HFFc6 (cell line): ENCODE results near the gene PTPRK. TPM values are rescaled to one million over a fixed set of nuclear protein-coding genes. Genes with fewer than 3 reads are reported as not detected.

Experiments used
- DNase-seq: peaks from one replicate; pipeline ENCODE4 v3.0.0-alpha.2; 2018
- H3K27ac Mint-ChIP-seq: 2 replicates; pipeline ENCODE4 v1.8.0; 2020; ENCODE audit warnings: mild to moderate bottlenecking, mixed read lengths
- H3K27me3 Mint-ChIP-seq: 2 replicates; pipeline ENCODE4 v1.8.0; 2021; ENCODE audit warnings: mild to moderate bottlenecking, moderate library complexity, mixed read lengths; ENCODE audit not compliant: insufficient read depth
- H3K36me3 Mint-ChIP-seq: 2 replicates; pipeline ENCODE4 v1.8.0; 2021; ENCODE audit warnings: low read depth, mixed read lengths
- H3K4me1 Mint-ChIP-seq: 2 replicates; pipeline ENCODE4 v1.8.0; 2020; ENCODE audit warnings: low read depth, mixed read lengths
- H3K4me3 Mint-ChIP-seq: 2 replicates; pipeline ENCODE4 v1.8.0; 2020; ENCODE audit warnings: mild to moderate bottlenecking, moderate library complexity, mixed read lengths
- H3K9me3 Mint-ChIP-seq: 2 replicates; pipeline ENCODE4 v1.8.0; 2020; ENCODE audit warnings: mild to moderate bottlenecking, mixed read lengths
- total RNA-seq, 6 experiments: library from RNA; stranded (reverse); fragmentation: NEBNext Ultra II Directional; extraction: Animal tissue kit (Norgen Biotek cat#: 25700); gene quantifications; 2 replicates in 1 of 6; 3 replicates in 5 of 6; pipeline ENCODE4 v1.2.3, GENCODE V29; 2021
- TF ChIP-seq, protein P1 (sequence below): fragments of 200-600 bp; sonication (generic); IDR thresholded peaks from 2 replicates; pipeline ENCODE4 v1.5.0; 2021; ENCODE audit warnings: antibody characterized with exemption, mild to moderate bottlenecking

The PTPRK gene
- total RNA-seq, 6 experiments from 2014 or later: 92.8 to 104 (median 97.3) TPM

DNA sequence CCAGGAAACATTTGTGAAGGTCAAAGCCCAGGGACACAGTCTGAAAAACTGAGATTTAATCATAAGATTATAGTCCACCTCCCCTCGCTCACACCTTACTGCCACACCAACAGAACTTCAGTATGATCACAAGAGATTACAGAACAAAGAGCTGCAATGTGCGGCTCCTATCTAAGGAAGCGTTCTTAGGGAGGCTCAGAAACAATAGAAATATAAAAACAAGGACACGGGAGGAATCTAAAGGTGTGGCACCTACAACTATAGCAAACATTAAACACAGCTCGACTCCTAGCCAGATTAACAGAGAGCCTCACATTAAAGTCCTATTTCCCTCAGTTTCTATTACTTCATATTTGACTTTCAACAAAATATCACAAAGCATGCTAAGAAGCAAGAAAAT, 579.2 kb downstream of the PTPRK start:
- H3K27ac Mint-ChIP-seq: no peak overlapping the region
- H3K4me1 Mint-ChIP-seq: peaks cover 35% of the 10 kb centered on the region
- no peaks in the 10 kb centered on the region for H3K36me3 Mint-ChIP-seq
- H3K9me3 Mint-ChIP-seq: no peaks in the 10 kb centered on the region
- no peaks in the 10 kb centered on the region for H3K27me3 Mint-ChIP-seq
- H3K4me3 Mint-ChIP-seq: no peak overlapping the region
- DNase-seq: no peak
- TF ChIP-seq, protein P1, sequence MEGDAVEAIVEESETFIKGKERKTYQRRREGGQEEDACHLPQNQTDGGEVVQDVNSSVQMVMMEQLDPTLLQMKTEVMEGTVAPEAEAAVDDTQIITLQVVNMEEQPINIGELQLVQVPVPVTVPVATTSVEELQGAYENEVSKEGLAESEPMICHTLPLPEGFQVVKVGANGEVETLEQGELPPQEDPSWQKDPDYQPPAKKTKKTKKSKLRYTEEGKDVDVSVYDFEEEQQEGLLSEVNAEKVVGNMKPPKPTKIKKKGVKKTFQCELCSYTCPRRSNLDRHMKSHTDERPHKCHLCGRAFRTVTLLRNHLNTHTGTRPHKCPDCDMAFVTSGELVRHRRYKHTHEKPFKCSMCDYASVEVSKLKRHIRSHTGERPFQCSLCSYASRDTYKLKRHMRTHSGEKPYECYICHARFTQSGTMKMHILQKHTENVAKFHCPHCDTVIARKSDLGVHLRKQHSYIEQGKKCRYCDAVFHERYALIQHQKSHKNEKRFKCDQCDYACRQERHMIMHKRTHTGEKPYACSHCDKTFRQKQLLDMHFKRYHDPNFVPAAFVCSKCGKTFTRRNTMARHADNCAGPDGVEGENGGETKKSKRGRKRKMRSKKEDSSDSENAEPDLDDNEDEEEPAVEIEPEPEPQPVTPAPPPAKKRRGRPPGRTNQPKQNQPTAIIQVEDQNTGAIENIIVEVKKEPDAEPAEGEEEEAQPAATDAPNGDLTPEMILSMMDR: no peak

DNA sequence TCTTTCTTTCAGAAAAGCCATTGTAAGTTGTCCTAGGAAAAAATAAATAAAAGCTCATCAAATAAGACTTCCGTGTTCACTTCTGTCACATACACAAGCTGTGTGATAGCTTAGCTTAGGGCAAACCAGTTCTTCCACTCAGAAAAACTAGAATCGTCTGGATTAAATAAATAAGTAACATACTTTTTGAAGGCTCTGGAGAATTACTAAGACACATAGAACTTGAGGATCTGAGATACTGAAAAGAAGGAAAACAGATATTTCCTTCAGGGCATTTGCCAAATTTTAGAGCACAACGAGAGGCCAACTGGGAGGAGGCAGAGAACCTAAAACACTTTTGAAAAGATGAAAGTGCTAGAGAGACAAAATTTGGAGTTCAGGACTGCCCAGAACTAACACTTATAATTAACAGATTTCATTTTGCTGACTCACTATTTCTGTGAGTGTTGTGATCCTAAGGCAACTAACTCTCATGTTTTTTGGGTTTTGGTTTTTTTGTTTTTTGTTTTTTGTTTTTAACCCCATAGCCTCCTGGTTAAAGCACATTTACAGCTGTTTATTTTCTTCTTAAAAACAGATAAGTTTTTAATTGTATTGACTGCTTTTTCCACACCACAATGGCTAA, 580.8 kb downstream of the PTPRK start:
- TF ChIP-seq, protein P1: no peak
- Mint-ChIP-seq H3K4me1 (peaks cover 44% of the 10 kb centered on the region), H3K36me3 (no peaks in the 10 kb centered on the region), H3K4me3 (peak overlapping the region; percentile 50; the same call in 1 of the 2 replicates), H3K9me3 (no peaks in the 10 kb centered on the region), H3K27me3 (no peaks in the 10 kb centered on the region), H3K27ac (peak overlapping the region; percentile 98)
- peak; percentile 26 for DNase-seq

DNA sequence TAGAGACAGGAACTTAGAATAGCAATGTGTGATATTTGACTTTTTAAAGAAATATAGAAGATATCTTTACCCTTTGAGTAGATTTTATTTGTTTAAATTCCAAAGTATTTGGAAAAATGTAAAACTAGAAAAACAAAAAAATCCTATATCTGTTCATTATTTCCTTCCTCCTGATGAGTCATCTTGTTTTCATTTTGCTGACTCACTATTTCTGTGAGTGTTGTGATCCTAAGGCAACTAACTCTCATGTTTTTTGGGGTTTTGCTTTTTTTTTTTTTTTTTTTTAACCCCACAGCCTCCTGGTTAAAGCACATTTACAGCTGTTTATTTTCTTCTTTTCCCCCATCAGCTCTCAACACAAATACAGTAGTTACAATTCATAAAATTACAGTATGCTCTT, 581.7 kb downstream of the PTPRK start:
- TF ChIP-seq, protein P1: no peak
- DNase-seq: peak; percentile 83
- Mint-ChIP-seq H3K4me1 (peaks cover 49% of the 10 kb centered on the region), H3K4me3 (peak overlapping the region; percentile 50; the same call in 1 of the 2 replicates), H3K27ac (peak overlapping the region; percentile 98), H3K9me3 (no peaks in the 10 kb centered on the region), H3K27me3 (no peaks in the 10 kb centered on the region), H3K36me3 (no peaks in the 10 kb centered on the region)

DNA sequence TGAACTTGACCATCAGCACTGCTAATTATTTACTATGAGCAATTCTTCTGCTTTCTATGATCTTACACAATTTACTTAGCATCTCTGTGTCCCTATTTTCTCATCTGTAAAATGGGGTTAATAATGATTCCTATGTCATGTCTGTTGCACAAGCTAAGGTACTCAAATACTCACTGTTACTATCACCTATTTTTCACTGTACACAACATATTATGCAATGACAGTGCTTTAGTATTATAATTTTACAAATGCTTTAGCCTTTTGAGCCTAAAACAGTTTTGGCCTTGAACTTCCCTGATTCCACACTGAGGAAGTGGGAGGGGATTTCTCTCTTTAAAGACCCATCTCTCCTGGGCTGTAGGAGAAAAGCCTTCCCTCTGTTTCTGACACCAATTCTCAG, 582.7 kb downstream of the PTPRK start:
- H3K27ac Mint-ChIP-seq: peak overlapping the region; percentile 98
- peaks cover 5% of the 10 kb centered on the region; the same call in 1 of the 2 replicates for H3K36me3 Mint-ChIP-seq
- no peak overlapping the region for H3K4me3 Mint-ChIP-seq

DNA sequence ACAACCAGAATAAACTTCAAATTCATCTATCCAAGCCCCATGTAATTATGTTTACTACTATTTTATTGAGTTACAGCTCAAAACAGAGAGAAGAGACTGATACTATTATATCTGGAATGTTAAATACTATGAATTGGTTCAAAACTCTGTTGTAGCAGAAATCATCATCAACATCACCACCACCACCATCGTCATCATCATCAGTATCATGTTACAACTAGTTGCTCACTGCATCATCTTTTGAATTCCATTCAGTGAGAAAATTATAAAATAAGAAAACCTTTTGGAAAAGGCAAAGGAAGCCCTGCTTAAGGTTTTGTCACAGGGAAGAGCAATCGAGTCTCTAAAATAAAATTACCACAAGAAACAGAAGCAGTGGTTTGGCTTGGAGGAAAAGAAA, 583.3 kb downstream of the PTPRK start:
- Mint-ChIP-seq H3K4me3 (no peak overlapping the region), H3K36me3 (peaks cover 5% of the 10 kb centered on the region; the same call in 1 of the 2 replicates), H3K9me3 (peaks cover 10% of the 10 kb centered on the region), H3K27ac (peak overlapping the region; percentile 98), H3K4me1 (peaks cover 49% of the 10 kb centered on the region), H3K27me3 (no peaks in the 10 kb centered on the region)
- TF ChIP-seq, protein P1: no peak
- no peak for DNase-seq

More for the DNA sequence above, 582.7 kb downstream of the PTPRK start:
- TF ChIP-seq, protein P1: no peak
- peaks cover 7% of the 10 kb centered on the region for H3K9me3 Mint-ChIP-seq
- no peak for DNase-seq
- peaks cover 49% of the 10 kb centered on the region for H3K4me1 Mint-ChIP-seq
- H3K27me3 Mint-ChIP-seq: no peaks in the 10 kb centered on the region
